Body of pancreas (tissue), 4 donors: ENCODE data around the gene PPIB. TPM values are rescaled to one million over a fixed set of nuclear protein-coding genes. Genes with fewer than 3 reads are reported as not detected.

Source experiments
- ATAC-seq: fragments of 150-250 bp; one replicate; pipeline ENCODE4 v1.9.1; 2016
- DNase-seq, 4 donors: peaks; one replicate each; pipeline ENCODE4 v3.0.0-alpha.2; 2019
- H3K27ac ChIP-seq, 4 donors: fragments of 200-600 bp; sonication (generic); 1 replicate in 3 of 4; 2 replicates in 1 of 4; pipeline versions ENCODE4 v1.5.1 to v1.6.1; 2016 to 2019; ENCODE audit warnings: mild to moderate bottlenecking in 1 of 4, mixed read lengths in 1 of 4, moderate library complexity in 1 of 4
- H3K27me3 ChIP-seq, 2 donors: fragments of 200-600 bp; sonication (generic); one replicate each; pipeline ENCODE4 v1.6.0; 2016; ENCODE audit warnings: mild to moderate bottlenecking in 1 of 2
- H3K36me3 ChIP-seq, 2 donors: fragments of 200-600 bp; sonication (generic); replicated peaks in 1 of 2; 2 replicates each; pipeline ENCODE4 v1.5.1; 2016; ENCODE audit warnings: low read depth in 2 of 2; ENCODE audit not compliant: insufficient read depth in 1 of 2
- H3K4me1 ChIP-seq: fragments of 200-600 bp; sonication (generic); one replicate; pipeline ENCODE4 v1.6.0; 2016
- H3K4me3 ChIP-seq, 2 donors: fragments of 200-600 bp; sonication (generic); 1 replicate in 1 of 2; 2 replicates in 1 of 2; pipeline ENCODE4 v1.5.1; 2016 to 2019
- H3K9me3 ChIP-seq, 3 donors: fragments of 200-600 bp; sonication (generic); 1 replicate in 2 of 3; 2 replicates in 1 of 3; pipeline ENCODE4 v1.5.1; 2016
- CTCF ChIP-seq, 7 experiments: fragments of 450-650 bp in 4 of 7; fragments of 200-600 bp in 3 of 7; sonication (generic) in 3 of 7; IDR thresholded peaks; one replicate each; pipeline ENCODE4 v1.5.1; 2016 to 2019; ENCODE audit warnings: antibody characterized with exemption in 7 of 7
- POLR2A ChIP-seq, 3 donors: fragments of 450-650 bp; IDR thresholded peaks; one replicate each; pipeline ENCODE4 v1.6.1; 2016; ENCODE audit warnings: antibody characterized with exemption in 3 of 3, mild to moderate bottlenecking in 2 of 3
- WGBS, 2 donors: methylation state at CpG; one replicate each; pipeline ENCODE4 v1.1.5; 2017; 5-methylcytosine and 5-hydroxymethylcytosine counted together
- intact Hi-C: fragments of 100-400 bp; cut with DNase I; formaldehyde crosslinking; loops from one replicate; pipeline ENCODE4 v1.15.1; 2023
- total RNA-seq, 2 donors: library from RNA; depleted of rRNA; stranded (reverse); fragments of >200 nt; gene quantifications; one replicate each; pipeline ENCODE4 v1.1.0, GENCODE V29; 2016

Gene PPIB
- total RNA-seq, 2 donors from 2014 or later: 159 to 1,343 TPM

GRCh38 chr15:64161688-64162477 is 939 bp downstream of the PPIB start:
- H3K4me1 ChIP-seq: peaks cover 55% of the 10 kb centered on the region

GRCh38 chr15:64158363-64159134 is 4.3 kb downstream of the PPIB start:
- H3K27me3 ChIP-seq: no peaks in the 10 kb centered on the region
- no peaks in the 10 kb centered on the region for H3K9me3 ChIP-seq
- TF ChIP-seq POLR2A (IDR thresholded peaks at IDR 0.05) (no peak), CTCF (IDR thresholded peaks at IDR 0.05) (no peak)
- intact Hi-C loops: loop anchor here (10.0 kb wide), 1 partner anchor 64 kb away; the partner anchor contains the start of genes CIAO2A and SNX1
- ATAC-seq: no peak
- H3K36me3 ChIP-seq: peaks cover 36 to 49% of the 10 kb centered on the region in 2 donors
- peaks cover 52% of the 10 kb centered on the region for H3K4me1 ChIP-seq
- 49 to 60% methylated on average over 10 to 11 of the region's 11 CpGs for WGBS, 2 donors
- H3K4me3 ChIP-seq: no peak overlapping the region
- no peak for DNase-seq
- H3K27ac ChIP-seq: peak overlapping the region in 3 of 4 donors; percentile 3 to 36 (median 16)

More at GRCh38 chr15:64161688-64162477, 939 bp downstream of the PPIB start:
- Histone ChIP-seq H3K27me3 (no peaks in the 10 kb centered on the region), H3K36me3 (peaks cover 22 to 30% of the 10 kb centered on the region in 2 donors), H3K9me3 (no peaks in the 10 kb centered on the region), H3K4me3 (peak overlapping the region; percentile 78 to 96), H3K27ac (peak overlapping the region; percentile 77 to 92 (median 82))
- TF ChIP-seq CTCF (IDR thresholded peaks at IDR 0.05) (no peak), POLR2A (IDR thresholded peaks at IDR 0.05) (no peak)
- DNase-seq: no peak
- WGBS, 2 donors: 15 to 25% methylated on average over 12 of the region's 12 CpGs
- no peak for ATAC-seq
- intact Hi-C loops: no loop called here

GRCh38 chr15:64157599-64158125 is 5.2 kb downstream of the PPIB start:
- no peak for ATAC-seq

More at GRCh38 chr15:64157599-64158125, 5.2 kb downstream of the PPIB start:
- WGBS, 2 donors: 44 to 83% methylated on average over 1 of the region's 1 CpG
- Histone ChIP-seq H3K4me1 (peaks cover 58% of the 10 kb centered on the region), H3K27me3 (no peaks in the 10 kb centered on the region), H3K4me3 (no peak overlapping the region), H3K36me3 (peaks cover 36 to 49% of the 10 kb centered on the region in 2 donors), H3K9me3 (no peaks in the 10 kb centered on the region), H3K27ac (peak overlapping the region in 1 of 4 donors; percentile 4)
- DNase-seq: no peak
- TF ChIP-seq POLR2A (IDR thresholded peaks at IDR 0.05): no peak
- no peak for TF ChIP-seq CTCF (IDR thresholded peaks at IDR 0.05)
- intact Hi-C loops: loop anchor here (10.0 kb wide), 1 partner anchor 63 kb away; the partner anchor contains the start of genes CIAO2A and SNX1
